GM19240 (cell line): Measurements from ENCODE around the gene BCDIN3D.
"Not testable (repeated sequence)": the region's sequence is repeated elsewhere in the genome, so short reads cannot be mapped to it uniquely, and the experiment has no call there.

Source experiments
- DNase-seq: peaks from one replicate; pipeline ENCODE4 v3.0.0; 2011; ENCODE audit warnings: low spot score; ENCODE audit not compliant: insufficient read length

Gene BCDIN3D, protein sequence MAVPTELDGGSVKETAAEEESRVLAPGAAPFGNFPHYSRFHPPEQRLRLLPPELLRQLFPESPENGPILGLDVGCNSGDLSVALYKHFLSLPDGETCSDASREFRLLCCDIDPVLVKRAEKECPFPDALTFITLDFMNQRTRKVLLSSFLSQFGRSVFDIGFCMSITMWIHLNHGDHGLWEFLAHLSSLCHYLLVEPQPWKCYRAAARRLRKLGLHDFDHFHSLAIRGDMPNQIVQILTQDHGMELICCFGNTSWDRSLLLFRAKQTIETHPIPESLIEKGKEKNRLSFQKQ

GRCh38 chr12:49842519-49843352 lies at the start of gene BCDIN3D:
Gene BCDIN3D (minus strand): TSS chr12:49843106. CDS start chr12:49843087, 19 bp downstream.
- DNase-seq = peak; percentile 70

GRCh38 chr12:49892084-49892731 lies 49.3 kb upstream of the BCDIN3D start:
- no peak for DNase-seq

DNA sequence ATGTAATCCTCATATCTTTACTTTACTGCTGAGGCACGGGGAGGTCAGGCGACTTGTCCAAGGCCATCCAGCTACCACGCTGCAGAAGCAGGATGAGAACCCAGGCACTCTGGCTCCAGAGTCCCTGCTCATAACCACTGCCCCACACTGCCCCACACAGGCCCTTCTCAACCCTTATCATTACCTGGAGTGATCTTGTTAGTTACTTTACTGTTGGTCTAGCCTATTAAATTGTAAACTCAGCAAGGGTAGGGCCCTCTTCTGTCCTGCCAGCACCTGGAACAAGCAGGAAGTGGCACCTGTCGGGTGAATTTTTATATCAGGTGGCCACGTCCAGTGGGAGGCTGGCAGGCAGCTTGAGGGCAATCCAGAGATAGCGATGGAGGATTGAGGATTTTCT lies 48.6 kb upstream of the BCDIN3D start:
- DNase-seq = no peak

DNA sequence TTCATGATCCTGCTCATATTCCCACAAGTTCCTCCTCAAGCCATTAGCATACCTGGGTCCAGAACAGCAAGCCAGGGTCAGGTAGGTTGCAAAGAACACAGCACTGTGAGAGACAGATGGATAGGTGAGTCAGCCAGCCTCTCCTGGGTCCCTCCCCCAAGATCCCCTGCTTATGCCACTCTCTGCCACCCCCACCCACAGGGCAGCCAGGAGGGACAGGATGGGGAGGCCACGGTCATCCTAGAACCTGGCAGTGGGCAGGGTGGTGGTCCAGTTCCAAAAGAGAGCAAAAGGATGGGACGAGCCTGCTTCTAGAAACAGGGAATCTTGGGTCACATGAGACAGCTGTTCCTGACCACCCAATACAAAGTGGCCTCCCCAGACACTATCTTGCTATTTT lies 48.1 kb upstream of the BCDIN3D start:
- DNase-seq = no peak

- no peak for DNase-seq
These were observed 47.2 kb upstream of the BCDIN3D start for GRCh38 chr12:49890096-49890461.

GRCh38 chr12:49889361-49890095 lies 46.6 kb upstream of the BCDIN3D start:
- DNase-seq = no peak

- no peak for DNase-seq
These were observed 45.7 kb upstream of the BCDIN3D start for GRCh38 chr12:49888461-49889151.

GRCh38 chr12:49887536-49888401 lies 44.9 kb upstream of the BCDIN3D start:
- DNase-seq = no peak

GRCh38 chr12:49887091-49887490 lies 44.2 kb upstream of the BCDIN3D start:
- DNase-seq = no peak

- no peak for DNase-seq
These were observed 43.0 kb upstream of the BCDIN3D start for GRCh38 chr12:49885663-49886461.

DNA sequence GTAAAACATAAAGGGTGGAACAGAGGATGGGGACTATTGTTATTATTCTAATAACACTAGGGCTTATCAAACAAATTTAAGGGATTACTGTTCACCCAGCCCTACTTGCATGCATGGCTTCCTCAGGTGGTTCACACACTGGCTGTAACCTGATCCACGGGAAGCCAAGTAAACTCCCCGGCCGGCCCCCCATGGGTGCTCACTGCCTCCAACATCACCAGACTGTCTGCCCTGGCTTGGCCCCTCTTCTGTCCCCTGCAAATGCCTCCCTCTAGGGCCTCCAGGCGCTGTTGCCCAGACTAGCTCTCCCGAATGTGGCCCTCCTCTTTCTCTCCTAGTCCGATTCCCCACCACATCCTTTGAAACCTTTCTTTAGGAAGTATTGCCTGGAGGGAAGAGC lies 42.2 kb upstream of the BCDIN3D start:
- DNase-seq = no peak

DNA sequence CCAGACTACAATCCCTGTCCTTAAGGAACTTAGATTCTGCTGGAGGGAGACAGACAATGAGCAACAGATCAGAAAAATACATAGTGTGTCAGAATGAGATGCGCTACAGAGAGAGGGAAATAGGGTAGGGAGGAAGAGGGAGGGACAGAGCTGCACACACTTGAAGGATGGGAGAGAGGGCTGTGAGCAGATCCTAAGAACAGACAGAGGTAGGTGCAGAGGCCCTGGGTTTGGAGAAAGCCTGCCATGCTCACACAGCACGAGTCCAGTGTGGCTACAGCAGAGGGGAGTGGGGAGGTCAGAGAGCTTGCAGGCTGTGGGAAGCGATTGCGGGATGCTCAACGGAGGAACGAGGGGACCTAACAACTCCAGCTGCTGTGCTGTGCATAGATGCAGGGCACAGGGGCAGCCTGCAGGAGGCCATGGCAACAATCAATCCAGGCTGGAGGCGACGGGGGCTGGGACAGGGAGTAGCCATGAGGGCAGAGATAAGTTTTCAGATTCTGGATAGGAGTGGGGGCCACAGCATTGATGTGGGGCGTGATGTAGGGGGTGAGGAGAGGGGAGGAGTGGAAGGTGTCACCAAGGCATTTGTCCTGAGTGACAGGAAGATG lies 40.1 kb upstream of the BCDIN3D start:
- no peak for DNase-seq

GRCh38 chr12:49882248-49882850 lies 39.4 kb upstream of the BCDIN3D start:
- no peak for DNase-seq

DNA sequence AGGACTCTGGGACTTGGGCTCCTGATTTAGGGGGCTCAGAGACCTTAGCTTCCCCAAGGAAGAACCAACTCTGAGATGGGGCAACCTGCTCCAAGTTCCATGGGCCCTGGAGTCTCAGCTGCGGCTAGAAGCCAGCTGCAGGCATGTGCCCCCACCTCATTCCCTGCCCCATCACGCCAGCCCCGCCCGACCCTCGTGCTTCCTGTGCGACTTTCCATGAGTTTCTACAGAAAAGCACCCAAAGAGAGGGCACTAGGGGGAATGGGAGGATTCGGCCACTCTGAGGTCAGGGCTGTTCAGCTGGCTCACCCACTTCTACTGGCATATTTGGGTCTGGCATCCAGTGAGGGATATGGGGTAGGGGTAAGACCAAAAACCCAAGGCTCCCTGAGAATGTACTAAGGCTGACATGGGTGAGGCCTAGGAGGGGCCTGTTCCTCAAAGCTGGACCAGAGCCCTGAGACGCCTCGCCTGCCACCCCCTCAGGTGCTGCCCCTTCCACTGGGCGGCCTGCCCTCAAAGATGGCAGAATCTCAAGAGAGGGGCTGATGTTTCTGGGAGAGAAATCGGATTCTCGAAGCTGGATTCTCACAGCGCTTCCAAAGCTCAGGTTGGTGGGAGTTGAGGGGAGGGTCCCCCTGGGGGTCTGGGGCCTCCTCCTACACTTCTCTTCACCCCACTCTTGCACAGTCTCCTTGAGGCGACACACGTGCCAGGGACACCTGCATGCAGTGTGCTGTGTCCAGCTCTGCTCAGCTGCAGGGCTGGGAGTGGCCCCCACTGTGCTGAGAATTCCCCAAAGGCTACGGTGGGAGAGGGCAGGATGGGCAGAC lies 38.7 kb upstream of the BCDIN3D start:
- DNase-seq = no peak

GRCh38 chr12:49880756-49881414 lies 38.0 kb upstream of the BCDIN3D start:
- no peak for DNase-seq

DNA sequence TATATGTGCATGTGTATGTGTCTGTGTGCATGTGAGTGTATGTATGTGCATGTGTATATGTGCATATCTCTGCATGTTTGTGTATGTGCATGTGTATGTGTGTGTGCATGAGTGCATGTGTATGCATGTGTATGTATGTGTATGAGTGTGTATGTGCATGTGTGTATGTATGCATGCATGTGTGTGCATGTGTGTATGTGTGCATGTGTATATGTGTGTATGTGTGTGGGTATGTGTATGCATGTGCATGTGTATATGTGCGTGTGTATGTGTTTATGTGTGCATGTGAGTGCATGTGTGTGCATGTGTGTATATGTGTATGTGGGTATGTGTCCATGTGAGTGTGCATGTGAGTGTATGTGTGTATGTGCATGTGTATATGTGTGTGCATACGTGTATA lies 36.2 kb upstream of the BCDIN3D start:
- not testable (repeated sequence) for DNase-seq

DNA sequence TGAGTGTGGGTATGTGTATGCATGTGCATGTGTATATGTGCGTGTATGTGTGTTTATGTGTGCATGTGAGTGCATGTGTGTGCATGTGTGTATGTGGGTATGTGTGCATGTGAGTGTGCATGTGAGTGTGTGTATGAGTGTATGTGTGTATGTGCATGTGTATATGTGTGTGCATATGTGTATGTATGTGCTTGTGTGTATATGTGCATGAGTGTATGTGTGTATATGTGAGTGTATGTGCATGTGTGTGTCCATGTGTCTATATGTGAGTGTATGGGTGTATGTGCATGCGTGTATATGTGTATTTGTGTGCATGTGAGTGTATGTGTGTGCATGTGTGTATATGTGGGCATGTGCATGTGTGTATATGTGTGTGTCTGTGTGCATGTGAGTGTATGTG lies 35.1 kb upstream of the BCDIN3D start:
- no peak for DNase-seq
